Neural progenitor cell (in vitro differentiated cells): ENCODE measurements around the gene CDCP1. TPM values are rescaled to one million over a fixed set of nuclear protein-coding genes. Genes with fewer than 3 reads are reported as not detected.

Source experiments
- DNase-seq: peaks from one replicate; pipeline ENCODE4 v3.0.0-alpha.2; 2016; ENCODE audit warnings: low spot score
- H2AFZ ChIP-seq: fragments of 200-600 bp; sonication (generic); replicated peaks from 2 replicates; pipeline ENCODE4 v1.6.1; 2016; ENCODE audit warnings: antibody characterized with exemption
- H3F3A ChIP-seq: fragments of 200-600 bp; sonication (generic); 2 replicates; pipeline ENCODE4 v1.6.1; 2016; ENCODE audit warnings: antibody characterized with exemption, low read depth
- H3K27ac ChIP-seq: fragments of 200-600 bp; sonication (generic); 2 replicates; pipeline ENCODE4 v1.5.1; 2016; ENCODE audit warnings: mild to moderate bottlenecking
- H3K27me3 ChIP-seq: fragments of 200-600 bp; sonication (generic); 2 replicates; pipeline ENCODE4 v1.6.1; 2016; ENCODE audit warnings: mild to moderate bottlenecking, moderate library complexity
- H3K36me3 ChIP-seq: fragments of 200-600 bp; sonication (generic); 2 replicates; pipeline ENCODE4 v1.5.1; 2016
- H3K4me1 ChIP-seq: fragments of 200-600 bp; sonication (generic); 2 replicates; pipeline ENCODE4 v1.6.1; 2016; ENCODE audit warnings: mixed run types
- H3K4me2 ChIP-seq: fragments of 200-600 bp; sonication (generic); 2 replicates; pipeline ENCODE4 v1.6.1; 2016
- H3K4me3 ChIP-seq: fragments of 200-600 bp; sonication (generic); 2 replicates; pipeline ENCODE4 v1.5.1; 2016
- H3K79me2 ChIP-seq: fragments of 200-600 bp; sonication (generic); 2 replicates; pipeline ENCODE4 v1.6.1; 2016; ENCODE audit warnings: low read depth
- H3K9ac ChIP-seq: fragments of 200-600 bp; sonication (generic); 2 replicates; pipeline ENCODE4 v1.6.1; 2016
- H3K9me3 ChIP-seq: fragments of 200-600 bp; sonication (generic); 2 replicates; pipeline ENCODE4 v1.5.1; 2016; ENCODE audit warnings: low read depth
- H4K20me1 ChIP-seq: fragments of 200-600 bp; sonication (generic); 2 replicates; pipeline ENCODE4 v1.6.1; 2016; ENCODE audit warnings: low read depth
- H3K27ac Mint-ChIP-seq: 3 replicates; pipeline ENCODE4 v1.8.0; 2021; ENCODE audit warnings: mixed read lengths
- H3K27me3 Mint-ChIP-seq: 2 replicates; pipeline ENCODE4 v1.8.0; 2022; ENCODE audit warnings: low read depth, mild to moderate bottlenecking, inconsistent platforms, moderate library complexity, mixed read lengths; ENCODE audit not compliant: insufficient read depth
- H3K36me3 Mint-ChIP-seq: 3 replicates; pipeline ENCODE4 v1.8.0; 2021; ENCODE audit warnings: mixed read lengths
- H3K4me1 Mint-ChIP-seq: 3 replicates; pipeline ENCODE4 v1.8.0; 2021; ENCODE audit warnings: mixed read lengths
- H3K4me3 Mint-ChIP-seq: 3 replicates; pipeline ENCODE4 v1.8.0; 2021; ENCODE audit warnings: mild to moderate bottlenecking, moderate library complexity, mixed read lengths
- H3K9me3 Mint-ChIP-seq: 3 replicates; pipeline ENCODE4 v1.8.0; 2020; ENCODE audit warnings: mixed read lengths
- CTCF ChIP-seq: fragments of 200-600 bp; sonication (generic); IDR thresholded peaks from 2 replicates; pipeline ENCODE4 v1.5.1; 2017; ENCODE audit warnings: antibody characterized with exemption, mild to moderate bottlenecking
- EZH2 ChIP-seq: fragments of 200-600 bp; sonication (generic); IDR thresholded peaks from 2 replicates; pipeline ENCODE4 v1.6.1; 2017; ENCODE audit warnings: antibody characterized with exemption, mild to moderate bottlenecking, moderate library complexity
- EZH2phosphoT487 ChIP-seq: fragments of 200-600 bp; sonication (generic); IDR thresholded peaks from 2 replicates; pipeline ENCODE4 v1.6.1; 2017; ENCODE audit warnings: antibody characterized with exemption
- total RNA-seq: library from RNA; depleted of rRNA; stranded (reverse); fragments of >200 nt; gene quantifications from 2 replicates; pipeline ENCODE4 v1.2.3, GENCODE V29; 2015; ENCODE audit warnings: low replicate concordance

Gene CDCP1
- total RNA-seq, 1 donor from 2014 or later, result 0.24 TPM

DNA sequence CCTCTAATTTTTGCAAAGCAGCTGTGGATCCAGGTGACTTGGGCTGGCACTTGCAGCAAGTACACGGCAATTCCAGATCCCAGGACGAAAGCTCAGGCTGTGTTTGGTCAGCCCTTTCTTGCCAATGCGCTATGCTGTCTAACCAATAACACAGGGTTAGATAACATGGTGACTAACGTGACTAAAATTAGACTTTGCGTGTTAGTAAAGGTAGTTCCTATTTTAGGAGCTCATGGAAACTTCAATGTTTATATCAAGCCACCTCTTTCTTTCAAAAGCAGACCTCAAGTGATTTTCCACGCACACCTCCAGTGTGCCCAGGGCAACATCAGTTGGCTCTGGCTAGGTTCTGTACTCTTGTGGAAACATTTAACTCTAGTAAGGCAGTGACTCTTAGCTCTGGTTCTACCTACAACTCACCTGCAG is 32.5 kb downstream of the CDCP1 start:
- peaks cover 12% of the 10 kb centered on the region for H3K4me1 Mint-ChIP-seq
- no peaks in the 10 kb centered on the region for H3K36me3 Mint-ChIP-seq
- Histone ChIP-seq H3K27me3 (no peaks in the 10 kb centered on the region), H3K9ac (no peak overlapping the region), H2AFZ (no peak overlapping the region), H4K20me1 (no peaks in the 10 kb centered on the region), H3K4me3 (no peak overlapping the region), H3K4me2 (no peak overlapping the region), H3K9me3 (no peaks in the 10 kb centered on the region), H3K4me1 (no peaks in the 10 kb centered on the region), H3F3A (no peaks in the 10 kb centered on the region), H3K27ac (no peak overlapping the region), H3K36me3 (no peaks in the 10 kb centered on the region), H3K79me2 (no peaks in the 10 kb centered on the region)
- no peak for DNase-seq
- no peak overlapping the region for H3K4me3 Mint-ChIP-seq
- H3K27me3 Mint-ChIP-seq, result peaks cover 3% of the 10 kb centered on the region
- no peaks in the 10 kb centered on the region for H3K9me3 Mint-ChIP-seq
- no peak overlapping the region for H3K27ac Mint-ChIP-seq
- TF ChIP-seq CTCF (no peak), EZH2 (no peak), EZH2phosphoT487 (no peak)

- H4K20me1 ChIP-seq, result no peaks in the 10 kb centered on the region
- no peaks in the 10 kb centered on the region for H3K27me3 ChIP-seq
- H3K27ac Mint-ChIP-seq, result no peak overlapping the region
- H3K4me2 ChIP-seq, result no peak overlapping the region
- peak overlapping the region; percentile 58 for H2AFZ ChIP-seq
- H3K4me3 Mint-ChIP-seq, result no peak overlapping the region
- TF ChIP-seq EZH2phosphoT487 (no peak), CTCF (no peak)
- no peak overlapping the region for H3K27ac ChIP-seq
- DNase-seq, result no peak
- no peaks in the 10 kb centered on the region for H3K9me3 Mint-ChIP-seq
- H3K36me3 ChIP-seq, result no peaks in the 10 kb centered on the region
- H3K9ac ChIP-seq, result no peak overlapping the region
- H3K79me2 ChIP-seq, result no peaks in the 10 kb centered on the region
- H3K4me3 ChIP-seq, result no peak overlapping the region
- no peaks in the 10 kb centered on the region for H3K36me3 Mint-ChIP-seq
- peaks cover 12% of the 10 kb centered on the region for H3K4me1 Mint-ChIP-seq
- peaks cover 5% of the 10 kb centered on the region for H3K27me3 Mint-ChIP-seq
- H3F3A ChIP-seq, result no peaks in the 10 kb centered on the region
- H3K9me3 ChIP-seq, result no peaks in the 10 kb centered on the region
- H3K4me1 ChIP-seq, result no peaks in the 10 kb centered on the region
Measured at GRCh38 chr3:45112939-45113338, 33.2 kb downstream of the CDCP1 start.

DNA sequence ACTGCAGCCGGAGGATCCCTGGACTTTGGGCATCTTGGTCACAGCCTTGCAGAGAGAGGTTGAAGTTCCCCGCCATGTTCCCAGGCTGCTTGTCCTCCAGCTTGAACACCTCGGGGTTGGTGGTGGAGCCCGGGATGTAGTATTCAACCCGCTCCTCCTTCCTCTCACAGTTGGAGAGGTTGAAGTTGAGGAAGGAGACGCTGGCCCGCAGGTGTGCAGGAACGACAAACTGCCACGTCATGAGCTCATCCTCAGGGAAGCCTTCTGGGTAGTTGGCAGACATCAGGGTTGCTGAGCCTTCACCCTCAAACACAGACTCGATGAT is 35.7 kb downstream of the CDCP1 start:
- H3K27ac ChIP-seq, result no peak overlapping the region
- no peak overlapping the region for H3K4me3 ChIP-seq
- H3K9ac ChIP-seq, result no peak overlapping the region
- H3K36me3 ChIP-seq, result no peaks in the 10 kb centered on the region
- no peaks in the 10 kb centered on the region for H3F3A ChIP-seq
- no peak overlapping the region for H2AFZ ChIP-seq
- H4K20me1 ChIP-seq, result no peaks in the 10 kb centered on the region
- DNase-seq, result no peak
- TF ChIP-seq EZH2 (no peak), EZH2phosphoT487 (no peak)
- Mint-ChIP-seq H3K4me1 (peaks cover 20% of the 10 kb centered on the region), H3K27ac (no peak overlapping the region), H3K4me3 (no peak overlapping the region), H3K9me3 (no peaks in the 10 kb centered on the region), H3K36me3 (no peaks in the 10 kb centered on the region), H3K27me3 (peaks cover 8% of the 10 kb centered on the region)
- no peaks in the 10 kb centered on the region for H3K4me1 ChIP-seq
- H3K4me2 ChIP-seq, result no peak overlapping the region
- no peaks in the 10 kb centered on the region for H3K9me3 ChIP-seq
- no peaks in the 10 kb centered on the region for H3K27me3 ChIP-seq
- H3K79me2 ChIP-seq, result no peaks in the 10 kb centered on the region

GRCh38 chr3:45109771-45110508 is 36.2 kb downstream of the CDCP1 start:
- H3K79me2 ChIP-seq, result no peaks in the 10 kb centered on the region
- H3K36me3 Mint-ChIP-seq, result no peaks in the 10 kb centered on the region
- H3K9me3 Mint-ChIP-seq, result no peaks in the 10 kb centered on the region
- H3K27me3 ChIP-seq, result no peaks in the 10 kb centered on the region
- H3F3A ChIP-seq, result no peaks in the 10 kb centered on the region
- no peak overlapping the region for H2AFZ ChIP-seq
- no peak overlapping the region for H3K27ac Mint-ChIP-seq
- H3K4me1 ChIP-seq, result no peaks in the 10 kb centered on the region
- no peak overlapping the region for H3K4me3 Mint-ChIP-seq
- H3K4me3 ChIP-seq, result no peak overlapping the region
- peaks cover 8% of the 10 kb centered on the region for H3K27me3 Mint-ChIP-seq
- no peak overlapping the region for H3K27ac ChIP-seq
- no peak overlapping the region for H3K9ac ChIP-seq
- no peaks in the 10 kb centered on the region for H4K20me1 ChIP-seq
- H3K36me3 ChIP-seq, result no peaks in the 10 kb centered on the region
- DNase-seq, result no peak
- peaks cover 20% of the 10 kb centered on the region for H3K4me1 Mint-ChIP-seq
- H3K4me2 ChIP-seq, result no peak overlapping the region
- H3K9me3 ChIP-seq, result no peaks in the 10 kb centered on the region
- no peak for TF ChIP-seq EZH2phosphoT487
- no peak for TF ChIP-seq EZH2
- no peak for TF ChIP-seq CTCF
